KMS-11 (cell line): ENCODE results near the gene DLG5.

Experiments
- H2AFZ ChIP-seq: fragments of 200-600 bp; sonication (generic); 2 replicates; pipeline ENCODE4 v1.6.1; 2016; ENCODE audit warnings: antibody characterized with exemption, mixed run types, low read depth
- H3K27ac ChIP-seq: fragments of 200-600 bp; sonication (generic); 2 replicates; pipeline ENCODE4 v1.6.1; 2016; ENCODE audit warnings: mild to moderate bottlenecking, mixed run types
- H3K27me3 ChIP-seq: fragments of 200-600 bp; sonication (generic); 2 replicates; pipeline ENCODE4 v1.6.1; 2017; ENCODE audit warnings: mild to moderate bottlenecking, low read depth, mixed run types, moderate library complexity; ENCODE audit not compliant: insufficient read depth
- H3K36me3 ChIP-seq: fragments of 200-600 bp; sonication (generic); 2 replicates; pipeline ENCODE4 v1.6.1; 2017; ENCODE audit warnings: mild to moderate bottlenecking, mixed run types; ENCODE audit not compliant: insufficient read depth
- H3K4me1 ChIP-seq: fragments of 200-600 bp; sonication (generic); 2 replicates; pipeline ENCODE4 v1.6.1; 2016; ENCODE audit warnings: mild to moderate bottlenecking, low read depth, mixed run types; ENCODE audit not compliant: poor library complexity, severe bottlenecking
- H3K4me2 ChIP-seq: fragments of 200-600 bp; sonication (generic); 2 replicates; pipeline ENCODE4 v1.7.0; 2016; ENCODE audit warnings: mild to moderate bottlenecking, mixed run types
- H3K4me3 ChIP-seq: fragments of 200-600 bp; sonication (generic); IDR thresholded peaks from 2 replicates; pipeline ENCODE4 v1.6.1; 2017; ENCODE audit warnings: low read depth, low read length, mixed read lengths; ENCODE audit not compliant: insufficient read depth
- H3K79me2 ChIP-seq: fragments of 200-600 bp; sonication (generic); 2 replicates; pipeline ENCODE4 v1.6.1; 2016; ENCODE audit warnings: low read depth, mixed run types; ENCODE audit not compliant: insufficient read depth
- H3K9ac ChIP-seq: fragments of 200-600 bp; sonication (generic); 2 replicates; pipeline ENCODE4 v1.6.1; 2016; ENCODE audit warnings: mild to moderate bottlenecking, mixed run types
- H4K20me1 ChIP-seq: fragments of 200-600 bp; sonication (generic); 2 replicates; pipeline ENCODE4 v1.6.1; 2016; ENCODE audit warnings: mild to moderate bottlenecking, mixed run types; ENCODE audit not compliant: insufficient read depth
- TF ChIP-seq, protein P1 (sequence below): fragments of 200-600 bp; sonication (generic); conservative IDR thresholded peaks from 2 replicates; pipeline ENCODE4 v1.6.1; 2017; ENCODE audit warnings: low read depth, mild to moderate bottlenecking, antibody characterized with exemption, low read length, moderate library complexity, mixed read lengths

Gene DLG5

DNA sequence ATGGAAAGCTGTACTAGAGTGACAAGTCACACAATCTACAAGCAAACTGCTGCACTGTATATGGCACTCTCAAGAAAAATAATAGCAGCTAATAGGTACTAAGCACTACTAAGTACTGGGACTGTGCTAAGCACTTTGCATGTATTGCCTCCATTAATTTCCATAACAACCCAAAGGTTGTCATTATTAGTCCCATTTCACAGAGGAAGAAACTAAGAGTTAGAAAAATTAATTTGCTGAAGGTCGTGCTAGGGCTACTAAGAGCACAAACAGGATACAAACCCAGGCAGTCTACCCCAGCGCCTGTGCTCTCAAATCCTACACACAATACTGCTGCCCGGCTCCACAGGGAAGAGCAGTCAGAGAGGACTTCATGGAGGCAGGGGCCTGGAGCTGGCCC is 51.7 kb downstream of the DLG5 start:
- Histone ChIP-seq H3K9ac (no peak overlapping the region), H2AFZ (no peak overlapping the region), H3K4me1 (no peaks in the 10 kb centered on the region), H3K27me3 (no peaks in the 10 kb centered on the region), H3K36me3 (no peaks in the 10 kb centered on the region), H3K4me2 (no peak overlapping the region), H3K27ac (no peak overlapping the region), H4K20me1 (no peaks in the 10 kb centered on the region), H3K4me3 (no peak overlapping the region), H3K79me2 (no peaks in the 10 kb centered on the region)
- TF ChIP-seq, protein P1, sequence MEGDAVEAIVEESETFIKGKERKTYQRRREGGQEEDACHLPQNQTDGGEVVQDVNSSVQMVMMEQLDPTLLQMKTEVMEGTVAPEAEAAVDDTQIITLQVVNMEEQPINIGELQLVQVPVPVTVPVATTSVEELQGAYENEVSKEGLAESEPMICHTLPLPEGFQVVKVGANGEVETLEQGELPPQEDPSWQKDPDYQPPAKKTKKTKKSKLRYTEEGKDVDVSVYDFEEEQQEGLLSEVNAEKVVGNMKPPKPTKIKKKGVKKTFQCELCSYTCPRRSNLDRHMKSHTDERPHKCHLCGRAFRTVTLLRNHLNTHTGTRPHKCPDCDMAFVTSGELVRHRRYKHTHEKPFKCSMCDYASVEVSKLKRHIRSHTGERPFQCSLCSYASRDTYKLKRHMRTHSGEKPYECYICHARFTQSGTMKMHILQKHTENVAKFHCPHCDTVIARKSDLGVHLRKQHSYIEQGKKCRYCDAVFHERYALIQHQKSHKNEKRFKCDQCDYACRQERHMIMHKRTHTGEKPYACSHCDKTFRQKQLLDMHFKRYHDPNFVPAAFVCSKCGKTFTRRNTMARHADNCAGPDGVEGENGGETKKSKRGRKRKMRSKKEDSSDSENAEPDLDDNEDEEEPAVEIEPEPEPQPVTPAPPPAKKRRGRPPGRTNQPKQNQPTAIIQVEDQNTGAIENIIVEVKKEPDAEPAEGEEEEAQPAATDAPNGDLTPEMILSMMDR, result no peak

DNA sequence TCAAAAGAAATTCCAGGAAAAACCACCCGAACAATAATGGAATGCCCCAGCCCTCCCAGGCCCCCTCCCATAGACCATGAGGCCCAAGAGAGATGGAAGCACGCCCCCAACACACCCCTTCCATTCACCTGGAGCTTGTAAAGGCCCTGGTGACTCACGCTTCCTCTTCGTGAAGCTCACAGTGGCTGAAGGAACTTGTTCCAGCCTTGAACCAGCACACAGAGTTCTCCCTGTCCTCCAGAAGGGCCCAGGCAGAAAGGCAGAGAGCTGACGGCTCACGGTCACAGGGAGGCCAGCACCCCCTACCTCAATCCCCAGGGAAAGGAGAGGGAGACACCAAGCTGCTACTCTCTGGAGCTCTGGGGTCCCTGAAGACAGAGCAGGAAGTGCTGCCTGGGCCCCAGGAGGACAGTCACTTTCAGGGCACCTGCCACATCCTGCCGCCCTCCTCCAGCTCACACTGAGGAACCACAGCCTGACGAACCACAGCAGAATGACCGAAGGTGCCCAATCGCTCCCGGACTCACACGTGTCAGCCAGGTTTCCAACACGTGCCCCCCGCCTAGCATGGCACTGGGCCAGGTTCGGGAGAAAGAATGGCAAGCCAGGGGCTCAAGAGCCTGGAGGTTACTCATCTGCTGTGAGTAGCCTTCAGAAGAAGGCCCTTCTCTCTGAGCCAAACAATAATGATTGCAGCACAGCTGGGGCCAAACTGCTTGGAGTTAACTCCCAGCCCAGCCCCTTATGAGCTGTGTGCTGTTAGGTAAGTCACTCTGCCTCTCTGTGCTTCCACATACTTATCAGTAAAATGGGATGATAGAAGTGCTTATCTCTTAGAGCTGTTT is 52.8 kb downstream of the DLG5 start:
- no peak overlapping the region for H3K4me2 ChIP-seq
- H3K36me3 ChIP-seq, result no peaks in the 10 kb centered on the region
- H3K4me1 ChIP-seq, result no peaks in the 10 kb centered on the region
- H3K9ac ChIP-seq, result no peak overlapping the region
- H3K27me3 ChIP-seq, result no peaks in the 10 kb centered on the region
- H3K27ac ChIP-seq, result no peak overlapping the region
- H2AFZ ChIP-seq, result no peak overlapping the region
- no peak overlapping the region for H3K4me3 ChIP-seq
- TF ChIP-seq, protein P1, result no peak
- no peaks in the 10 kb centered on the region for H3K79me2 ChIP-seq
- no peaks in the 10 kb centered on the region for H4K20me1 ChIP-seq

DNA sequence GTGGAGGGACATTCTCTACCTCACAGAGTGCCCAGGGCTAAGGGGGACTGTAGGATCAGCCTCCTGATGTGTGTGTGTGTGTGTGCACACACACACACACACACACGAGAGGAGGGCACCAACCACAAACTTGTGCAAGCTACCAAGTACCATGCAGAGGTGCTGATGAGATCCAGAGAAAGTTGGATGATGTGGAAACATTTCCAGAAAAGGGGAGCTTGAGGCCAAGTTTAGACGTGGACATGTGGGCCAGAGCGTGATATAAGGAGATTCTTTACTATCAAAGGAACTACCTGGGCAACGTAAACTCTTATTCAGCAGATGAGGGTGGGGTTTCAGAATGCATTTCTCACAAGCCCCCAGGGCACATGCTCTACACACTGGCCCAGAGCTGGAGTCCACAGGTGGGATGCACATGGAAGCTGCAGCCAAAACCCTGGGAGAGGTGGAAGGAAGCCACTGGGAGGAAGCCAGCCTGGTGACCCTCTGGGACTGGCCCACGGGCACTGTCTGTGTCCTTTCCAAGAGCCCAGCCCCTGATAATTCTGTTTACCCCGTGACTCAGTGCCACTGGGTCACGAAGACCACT is 53.5 kb downstream of the DLG5 start:
- Histone ChIP-seq H4K20me1 (no peaks in the 10 kb centered on the region), H3K4me3 (no peak overlapping the region), H3K27ac (no peak overlapping the region), H3K9ac (no peak overlapping the region), H3K27me3 (no peaks in the 10 kb centered on the region), H3K36me3 (no peaks in the 10 kb centered on the region), H2AFZ (no peak overlapping the region), H3K79me2 (no peaks in the 10 kb centered on the region), H3K4me2 (no peak overlapping the region), H3K4me1 (no peaks in the 10 kb centered on the region)
- TF ChIP-seq, protein P1, result no peak

DNA sequence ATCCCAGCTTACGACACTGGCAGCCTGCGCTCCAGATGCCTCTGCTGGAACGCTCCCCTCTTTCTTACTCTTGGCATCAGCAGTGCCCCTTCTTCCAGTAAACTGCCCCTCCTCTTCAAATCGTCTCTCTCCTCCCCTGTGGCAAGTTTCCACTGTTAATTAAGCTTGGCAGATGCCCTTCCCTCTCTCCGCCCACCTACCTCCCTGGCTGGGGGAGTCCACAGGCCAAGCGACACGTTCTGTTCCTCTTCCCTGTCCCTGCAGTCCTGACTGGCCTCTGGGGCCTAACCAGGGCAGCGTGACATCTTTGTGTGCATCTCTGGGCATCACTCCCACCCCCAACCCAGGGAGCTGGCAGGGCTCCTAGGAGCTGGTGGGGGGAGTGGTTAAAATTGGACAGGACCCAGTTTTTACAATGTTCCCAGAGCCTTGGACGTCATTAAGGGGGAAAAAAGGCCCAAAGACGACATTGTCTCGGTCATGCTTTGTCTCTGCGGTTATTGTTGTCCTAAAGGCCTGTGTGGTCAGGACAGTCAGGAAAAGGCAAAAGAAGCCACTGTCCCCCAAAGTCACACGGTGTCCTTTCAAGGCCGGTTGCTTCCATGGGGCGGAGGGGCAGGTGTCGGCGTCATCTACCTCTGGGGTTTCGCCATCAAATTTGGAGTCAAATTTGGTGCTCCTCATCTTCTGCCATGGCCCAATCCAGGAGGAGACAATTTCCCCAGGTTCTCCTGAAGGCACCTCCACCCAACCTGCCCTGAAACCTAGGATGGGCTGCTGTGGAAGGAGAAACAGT is 54.2 kb downstream of the DLG5 start:
- H4K20me1 ChIP-seq, result no peaks in the 10 kb centered on the region

More for the DNA sequence above, 54.2 kb downstream of the DLG5 start:
- Histone ChIP-seq H3K9ac (no peak overlapping the region), H2AFZ (no peak overlapping the region), H3K27ac (no peak overlapping the region), H3K4me3 (no peak overlapping the region), H3K4me1 (no peaks in the 10 kb centered on the region), H3K4me2 (no peak overlapping the region), H3K79me2 (no peaks in the 10 kb centered on the region), H3K36me3 (no peaks in the 10 kb centered on the region), H3K27me3 (no peaks in the 10 kb centered on the region)
- TF ChIP-seq, protein P1, result no peak
